Measurements from ENCODE around the gene ZMIZ1.

DNA sequence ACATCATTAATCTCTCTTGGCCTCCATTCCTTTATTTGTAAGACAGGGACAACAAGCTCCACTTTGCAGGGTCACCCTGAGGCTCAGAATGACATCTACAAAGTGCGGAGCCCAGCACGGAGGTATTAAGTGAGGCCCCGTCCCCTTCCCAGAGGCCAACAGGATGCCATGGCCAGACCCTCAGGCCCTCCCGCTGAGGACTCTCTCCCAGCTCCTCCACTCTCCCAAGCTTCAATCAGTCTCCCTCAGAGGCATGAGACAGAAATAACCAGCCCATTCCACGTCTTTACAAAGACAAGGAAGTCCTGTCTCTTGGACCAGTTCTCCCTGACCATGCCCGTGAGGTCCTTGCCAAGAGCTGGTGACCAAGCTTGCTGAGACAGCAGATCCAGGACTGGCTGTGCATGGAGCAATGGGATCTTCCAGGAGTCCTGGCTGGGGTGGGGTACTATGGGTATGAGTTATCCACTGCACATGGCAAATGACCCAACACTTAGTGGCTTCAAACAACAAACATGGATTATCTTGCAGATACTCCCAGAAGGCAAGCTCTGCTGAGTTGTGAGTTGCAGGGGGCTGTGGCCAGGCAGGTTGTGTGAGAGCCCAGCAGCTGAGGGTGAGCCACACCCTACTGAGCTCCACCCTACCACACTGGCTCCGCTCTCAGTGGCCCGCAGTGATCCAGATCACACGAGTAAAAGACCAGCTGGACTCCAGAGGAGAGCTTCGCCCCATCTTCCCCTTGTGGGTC, 274.2 kb downstream of the ZMIZ1 start:
- no peak for TF ChIP-seq POLR2A (IDR thresholded peaks at IDR 0.05)
- TF ChIP-seq POLR2AphosphoS5 (IDR thresholded peaks at IDR 0.05) = no peak
- no peak for TF ChIP-seq EP300 (IDR thresholded peaks at IDR 0.05)
